ENCODE results near the gene LRRC36.

DNA sequence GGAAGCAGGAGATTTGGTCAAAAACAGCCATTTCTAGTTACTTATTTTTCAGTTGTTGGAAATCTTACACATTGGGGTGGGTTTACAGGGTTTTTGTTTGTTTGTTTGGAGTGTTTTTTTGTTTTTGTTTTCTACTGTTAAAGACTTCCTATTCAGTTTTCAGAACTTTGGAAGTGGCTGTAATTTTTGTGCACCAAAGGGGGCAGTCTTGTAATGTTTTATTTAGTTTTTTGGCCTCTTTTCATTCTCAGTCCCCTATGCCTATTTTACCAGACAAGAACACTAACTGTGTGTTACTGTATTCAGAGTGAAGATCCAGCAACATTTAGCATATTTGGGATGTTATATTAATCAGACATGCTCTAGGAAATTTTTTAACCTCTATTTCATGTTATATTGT, 46.0 kb downstream of the LRRC36 start:
- TF ChIP-seq, protein P1, sequence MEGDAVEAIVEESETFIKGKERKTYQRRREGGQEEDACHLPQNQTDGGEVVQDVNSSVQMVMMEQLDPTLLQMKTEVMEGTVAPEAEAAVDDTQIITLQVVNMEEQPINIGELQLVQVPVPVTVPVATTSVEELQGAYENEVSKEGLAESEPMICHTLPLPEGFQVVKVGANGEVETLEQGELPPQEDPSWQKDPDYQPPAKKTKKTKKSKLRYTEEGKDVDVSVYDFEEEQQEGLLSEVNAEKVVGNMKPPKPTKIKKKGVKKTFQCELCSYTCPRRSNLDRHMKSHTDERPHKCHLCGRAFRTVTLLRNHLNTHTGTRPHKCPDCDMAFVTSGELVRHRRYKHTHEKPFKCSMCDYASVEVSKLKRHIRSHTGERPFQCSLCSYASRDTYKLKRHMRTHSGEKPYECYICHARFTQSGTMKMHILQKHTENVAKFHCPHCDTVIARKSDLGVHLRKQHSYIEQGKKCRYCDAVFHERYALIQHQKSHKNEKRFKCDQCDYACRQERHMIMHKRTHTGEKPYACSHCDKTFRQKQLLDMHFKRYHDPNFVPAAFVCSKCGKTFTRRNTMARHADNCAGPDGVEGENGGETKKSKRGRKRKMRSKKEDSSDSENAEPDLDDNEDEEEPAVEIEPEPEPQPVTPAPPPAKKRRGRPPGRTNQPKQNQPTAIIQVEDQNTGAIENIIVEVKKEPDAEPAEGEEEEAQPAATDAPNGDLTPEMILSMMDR (conservative IDR thresholded peaks at IDR 0.05; ENCODE audit: low read depth, low read length), result peak; percentile 63
- TF ChIP-seq EZH2 (IDR thresholded peaks at IDR 0.05; ENCODE audit: low read length, unreplicated experiment), result no peak

Data from PC-3 (cell line).